Suprapubic skin (tissue), 4 donors: Measurements from ENCODE around the gene PRDX2.
A peak's percentile ranks its signal among the peaks of the same experiment; 100 is the strongest.

Experiments
- EP300 ChIP-seq: sonication (generic); formaldehyde crosslinking; IDR thresholded peaks from one replicate; pipeline ENCODE4 v1.6.1; 2017; ENCODE audit warnings: antibody characterized with exemption
- POLR2A ChIP-seq, 2 donors: fragments of 450-650 bp; IDR thresholded peaks; one replicate each; pipeline ENCODE4 v1.6.1; 2017; ENCODE audit warnings: antibody characterized with exemption in 2 of 2, mild to moderate bottlenecking in 2 of 2, moderate library complexity in 2 of 2
- POLR2AphosphoS5 ChIP-seq, 3 donors: sonication (generic); formaldehyde crosslinking; IDR thresholded peaks; one replicate each; pipeline ENCODE4 v1.6.1; 2017; ENCODE audit warnings: antibody characterized with exemption in 3 of 3

DNA sequence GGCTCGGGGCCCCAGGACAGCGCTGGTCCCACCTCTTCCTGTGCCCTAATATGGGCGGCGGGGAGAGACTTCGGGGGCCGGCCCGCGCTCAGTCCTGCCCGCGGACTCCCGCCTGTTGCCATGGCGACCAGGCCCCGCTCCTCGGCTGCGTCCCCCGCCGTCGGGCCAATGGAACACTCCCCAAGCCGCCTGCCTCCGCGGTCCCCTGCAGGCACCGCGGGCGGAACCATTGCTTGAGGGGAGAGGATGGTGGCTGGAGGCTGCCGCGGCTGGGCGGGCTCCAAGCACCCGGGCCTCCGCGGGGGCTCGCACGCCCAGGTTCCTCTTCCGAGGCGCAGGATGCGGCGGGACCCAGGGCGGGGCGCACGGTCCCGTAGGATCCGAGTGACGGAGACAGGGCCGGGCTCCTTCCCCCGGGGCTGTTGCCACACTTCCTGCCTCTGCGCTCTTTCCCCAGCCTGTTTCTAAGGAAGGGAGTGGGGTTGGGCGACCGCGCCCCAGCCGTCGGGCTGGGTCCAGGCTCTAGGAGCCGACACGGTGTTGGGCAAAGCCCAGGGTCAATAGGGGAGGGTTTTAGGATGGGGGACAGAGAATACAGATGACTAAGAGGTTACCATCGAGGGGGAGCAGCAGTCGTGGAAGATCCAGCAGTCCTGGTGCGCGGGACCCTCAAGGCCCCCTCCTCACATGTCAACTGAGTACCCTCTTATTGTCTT, 11.5 kb downstream of the PRDX2 start:
- peak in 1 of 2 donors; percentile 75 for TF ChIP-seq POLR2A (IDR thresholded peaks at IDR 0.05)
- peak; percentile 60 to 97 (median 92) for TF ChIP-seq POLR2AphosphoS5 (IDR thresholded peaks at IDR 0.05)
- no peak for TF ChIP-seq EP300
